H7 (cell line): ENCODE data around the gene ZNF225. TPM values are rescaled to one million over a fixed set of nuclear protein-coding genes. Genes with fewer than 3 reads are reported as not detected.

Experiments
- total RNA-seq: library from RNA; depleted of rRNA; stranded (reverse); fragments of >200 nt; shearing (Covaris generic); gene quantifications from 2 replicates; pipeline ENCODE4 v1.2.3, GENCODE V29; 2014; rRNA removed

The ZNF225 gene
- total RNA-seq, 1 experiment from 2014 or later = 2.4 TPM

Other genes starting within 250 kb of the ZNF225 start
- 0.90 and 1.2 TPM in 2 replicates for gene ZNF404, start 229.4 kb upstream of the ZNF225 start, total RNA-seq
- 11.6 and 11.9 TPM in 2 replicates for gene ZNF45, start 178.1 kb upstream of the ZNF225 start, total RNA-seq
- gene ZNF221, start 162.2 kb upstream of the ZNF225 start, total RNA-seq = 2.2 and 3.0 TPM in 2 replicates
- 7.6 and 9.7 TPM in 2 replicates for gene ZNF155, start 129.2 kb upstream of the ZNF225 start, total RNA-seq
- 1.4 and 3.2 TPM in 2 replicates for gene ZNF230, start 110.4 kb upstream of the ZNF225 start, total RNA-seq
- gene ZNF222, start 88.0 kb upstream of the ZNF225 start, total RNA-seq = 1.8 and 4.3 TPM in 2 replicates
- gene ZNF223, start 61.4 kb upstream of the ZNF225 start, total RNA-seq = 3.5 and 8.1 TPM in 2 replicates
- 1.3 and 2.0 TPM in 2 replicates for gene ZNF284, start 41.2 kb upstream of the ZNF225 start, total RNA-seq
- 9.6 and 14.0 TPM in 2 replicates for gene ZNF224, start 19.0 kb upstream of the ZNF225 start, total RNA-seq
- gene ZNF234, start 28.2 kb downstream of the ZNF225 start, total RNA-seq = 3.5 and 5.5 TPM in 2 replicates
- gene ZNF226, start 51.7 kb downstream of the ZNF225 start, total RNA-seq = 8.9 and 12.0 TPM in 2 replicates
- 14.0 and 21.4 TPM in 2 replicates for gene ZNF227, start 99.1 kb downstream of the ZNF225 start, total RNA-seq
- gene ZNF233, start 146.5 kb downstream of the ZNF225 start, total RNA-seq = 0.48 and 1.1 TPM in 2 replicates
- 1.6 and 2.1 TPM in 2 replicates for gene ZNF235, start 191.6 kb downstream of the ZNF225 start, total RNA-seq
- gene ZNF112, start 243.3 kb downstream of the ZNF225 start, total RNA-seq = 2.1 and 3.4 TPM in 2 replicates